ENCODE measurements around the gene SPON1. TPM values are rescaled to one million over a fixed set of nuclear protein-coding genes. Genes with fewer than 3 reads are reported as not detected.

Gene SPON1
- total RNA-seq, 1 experiment from 2014 or later, result 0.20 TPM

DNA sequence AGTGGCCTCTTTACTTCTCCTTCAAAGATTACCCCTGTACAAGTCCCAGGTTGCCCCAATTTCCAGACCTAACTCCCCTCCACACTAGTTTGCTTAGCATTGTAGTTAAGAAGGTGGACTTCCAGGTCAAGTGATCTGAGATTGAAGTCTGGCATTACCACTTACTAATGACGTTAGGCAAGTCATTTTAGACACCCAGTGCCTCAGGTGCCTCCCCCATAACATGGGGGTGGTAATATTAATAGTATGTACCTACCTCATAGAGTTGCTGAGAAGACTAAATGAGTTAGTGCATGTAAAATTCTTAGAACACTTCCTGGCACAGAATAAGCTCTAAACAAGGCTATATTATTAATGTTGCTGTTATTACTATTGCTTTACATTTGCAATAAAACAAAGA lies 93.4 kb downstream of the SPON1 start:
- Histone ChIP-seq H3K4me2 (ENCODE audit: insufficient read depth, insufficient read length, low read length) (no peak overlapping the region), H2AK5ac (ENCODE audit: insufficient read length, low read length) (no peak overlapping the region), H3K23me2 (ENCODE audit: insufficient read length, low read depth, low read length, poor library complexity, severe bottlenecking) (no peaks in the 10 kb centered on the region), H3K79me2 (ENCODE audit: insufficient read depth, low read length) (no peaks in the 10 kb centered on the region), H4K5ac (ENCODE audit: insufficient read length, low read depth, low read length) (no peak overlapping the region), H4K20me1 (ENCODE audit: control insufficient read depth, insufficient read depth, insufficient read length) (no peaks in the 10 kb centered on the region), H3K27ac (ENCODE audit: insufficient read length, low read depth, low read length) (no peak overlapping the region), H3K9me3 (ENCODE audit: control insufficient read depth, low read depth, low read length) (no peaks in the 10 kb centered on the region), H2BK20ac (ENCODE audit: low read depth, low read length, poor library complexity, severe bottlenecking) (no peak overlapping the region), H2BK120ac (ENCODE audit: low read depth, low read length, poor library complexity, severe bottlenecking) (no peak overlapping the region), H2AFZ (ENCODE audit: low read length) (no peak overlapping the region), H2BK5ac (ENCODE audit: insufficient read length, low read length) (no peak overlapping the region), H3K9ac (ENCODE audit: extremely low read depth, insufficient read length, low read length) (no peak overlapping the region), H2BK12ac (ENCODE audit: insufficient read length, low read depth, low read length) (no peak overlapping the region), H3T11ph (ENCODE audit: low read length) (no peak overlapping the region), H2BK15ac (ENCODE audit: low read depth, low read length) (no peak overlapping the region), H4K8ac (replicated peaks; ENCODE audit: insufficient read length, low read depth, low read length) (no peak overlapping the region), H3K27me3 (ENCODE audit: insufficient read depth, low read length) (no peaks in the 10 kb centered on the region), H3K23ac (ENCODE audit: insufficient read length, low read depth, low read length) (no peak overlapping the region), H4K91ac (ENCODE audit: insufficient read length, low read depth, low read length) (no peak overlapping the region), H3K14ac (ENCODE audit: insufficient read depth, low read length) (no peak overlapping the region), H3K4me1 (ENCODE audit: insufficient read depth, low read length) (peaks cover 3% of the 10 kb centered on the region; the same call in 1 of the 2 replicates), H3K79me1 (ENCODE audit: insufficient read depth, low read depth, low read length, poor library complexity, severe bottlenecking) (no peaks in the 10 kb centered on the region), H3K18ac (ENCODE audit: insufficient read length, low read depth, low read length) (no peak overlapping the region), H3K4ac (ENCODE audit: low read depth, low read length) (no peak overlapping the region), H3K56ac (ENCODE audit: insufficient read length, low read depth, low read length) (no peak overlapping the region)
- DNase-seq, result no peak
- Mint-ChIP-seq H3K4me1 (peaks cover 5 to 11% of the 10 kb centered on the region in 2 experiments; a peak in 3 of 4 replicates), H3K36me3 (ENCODE audit: insufficient read depth in 1 of 3, low read depth in 3 of 3) (no peaks in the 10 kb centered on the region), H3K9me3 (no peaks in the 10 kb centered on the region; a peak in 1 of 5 replicates), H3K27ac (no peak overlapping the region), H3K27me3 (ENCODE audit: low read depth) (peaks cover 2% of the 10 kb centered on the region; the same call in 1 of the 2 replicates), H3K4me3 (no peak overlapping the region)
- TF ChIP-seq, protein P1, sequence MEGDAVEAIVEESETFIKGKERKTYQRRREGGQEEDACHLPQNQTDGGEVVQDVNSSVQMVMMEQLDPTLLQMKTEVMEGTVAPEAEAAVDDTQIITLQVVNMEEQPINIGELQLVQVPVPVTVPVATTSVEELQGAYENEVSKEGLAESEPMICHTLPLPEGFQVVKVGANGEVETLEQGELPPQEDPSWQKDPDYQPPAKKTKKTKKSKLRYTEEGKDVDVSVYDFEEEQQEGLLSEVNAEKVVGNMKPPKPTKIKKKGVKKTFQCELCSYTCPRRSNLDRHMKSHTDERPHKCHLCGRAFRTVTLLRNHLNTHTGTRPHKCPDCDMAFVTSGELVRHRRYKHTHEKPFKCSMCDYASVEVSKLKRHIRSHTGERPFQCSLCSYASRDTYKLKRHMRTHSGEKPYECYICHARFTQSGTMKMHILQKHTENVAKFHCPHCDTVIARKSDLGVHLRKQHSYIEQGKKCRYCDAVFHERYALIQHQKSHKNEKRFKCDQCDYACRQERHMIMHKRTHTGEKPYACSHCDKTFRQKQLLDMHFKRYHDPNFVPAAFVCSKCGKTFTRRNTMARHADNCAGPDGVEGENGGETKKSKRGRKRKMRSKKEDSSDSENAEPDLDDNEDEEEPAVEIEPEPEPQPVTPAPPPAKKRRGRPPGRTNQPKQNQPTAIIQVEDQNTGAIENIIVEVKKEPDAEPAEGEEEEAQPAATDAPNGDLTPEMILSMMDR (conservative IDR thresholded peaks at IDR 0.05), result no peak
- no CpG with 5 or more reads among the region's 1 CpG for WGBS (ENCODE audit: extremely low coverage, insufficient read length, low lambda C conversion rate)

Measured in H9 (cell line).